GM19397 (cell line): Measurements from ENCODE around the gene CDK5RAP3.
"Not testable (repeated sequence)": the region's sequence is repeated elsewhere in the genome, so short reads cannot be mapped to it uniquely, and the experiment has no call there.

Experiments
- ATAC-seq: cut with Tn5 transposase; IDR thresholded peaks from one replicate; pipeline ENCODE4 v1.9.1; 2021; ENCODE audit warnings: mild to moderate bottlenecking, moderate library complexity; ENCODE audit not compliant: unreplicated experiment

CDK5RAP3 gene

DNA sequence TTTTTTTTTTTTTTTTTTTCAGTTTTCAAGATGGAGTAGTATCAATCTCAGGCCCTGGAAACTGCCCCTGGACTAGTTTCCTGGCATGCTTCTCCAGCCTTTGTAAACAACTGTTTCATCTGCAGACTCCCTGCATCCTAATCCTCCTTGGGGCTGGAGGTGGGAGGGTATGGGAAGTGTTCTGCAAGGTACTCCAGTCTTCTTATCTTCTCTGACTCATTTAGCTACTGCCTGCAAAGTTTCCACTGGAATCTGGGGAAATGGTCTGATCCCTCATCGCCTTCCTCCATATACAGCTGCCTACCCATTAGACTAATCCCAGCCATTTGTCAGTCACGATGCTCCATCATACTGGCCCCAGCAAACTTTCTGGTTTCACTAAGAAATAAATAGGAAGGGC is 45.2 kb downstream of the CDK5RAP3 start:
- no peak for ATAC-seq

DNA sequence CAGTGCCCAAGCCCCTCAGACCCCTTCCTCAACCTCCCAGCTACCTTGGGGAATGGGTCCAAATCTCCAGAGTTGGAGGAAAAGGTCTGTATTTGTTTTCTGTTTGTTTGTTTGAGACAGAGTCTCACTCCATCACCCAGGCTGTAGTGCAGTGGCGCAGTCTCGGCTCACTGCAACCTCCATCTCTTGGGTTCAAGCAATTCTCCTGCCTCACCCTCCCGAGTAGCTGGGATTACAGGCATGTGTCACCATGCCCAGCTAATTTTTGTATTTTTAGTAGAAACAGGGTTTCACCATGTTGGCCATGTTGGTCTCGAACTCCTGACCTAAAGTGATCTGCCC is 46.9 kb downstream of the CDK5RAP3 start:
- ATAC-seq, result not testable (repeated sequence)

DNA sequence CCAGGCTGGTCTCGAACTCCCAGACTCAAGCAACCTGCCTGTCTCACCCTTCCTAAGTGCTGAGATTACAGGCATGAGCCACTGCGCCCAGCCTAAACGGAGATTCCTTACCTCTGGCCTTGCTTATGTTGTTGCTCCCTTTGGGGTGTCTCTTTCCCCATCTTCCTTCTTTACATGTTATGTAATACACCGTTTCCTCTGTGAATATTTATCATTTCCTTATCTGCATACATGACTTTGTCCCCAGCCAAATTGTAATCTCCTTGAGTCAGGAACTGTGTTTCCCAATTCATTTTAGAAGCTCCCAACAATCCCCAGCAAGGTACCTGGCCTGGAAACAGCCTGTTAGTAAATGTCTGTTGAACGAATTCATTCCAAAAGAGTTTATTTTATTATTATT is 51.0 kb downstream of the CDK5RAP3 start:
- ATAC-seq, result no peak

DNA sequence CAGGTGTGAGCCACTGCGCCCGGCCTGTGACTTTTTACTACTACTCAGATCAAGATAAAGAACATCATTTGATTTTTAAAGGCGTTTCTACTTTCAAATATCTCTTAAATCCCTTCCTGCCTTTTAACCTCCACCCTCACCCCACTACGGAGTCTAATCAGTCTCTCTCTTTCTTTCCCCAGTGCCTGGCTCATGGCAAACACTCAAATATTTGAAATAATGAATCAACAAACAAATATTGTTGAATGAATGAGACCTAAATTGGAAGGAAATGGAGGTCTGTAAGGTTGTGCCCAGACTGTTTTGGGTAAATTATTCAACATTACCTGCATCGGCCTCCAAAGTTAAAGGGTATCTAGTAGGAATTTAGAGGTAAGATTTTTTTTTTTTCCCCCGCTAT is 52.0 kb downstream of the CDK5RAP3 start:
- no peak for ATAC-seq

DNA sequence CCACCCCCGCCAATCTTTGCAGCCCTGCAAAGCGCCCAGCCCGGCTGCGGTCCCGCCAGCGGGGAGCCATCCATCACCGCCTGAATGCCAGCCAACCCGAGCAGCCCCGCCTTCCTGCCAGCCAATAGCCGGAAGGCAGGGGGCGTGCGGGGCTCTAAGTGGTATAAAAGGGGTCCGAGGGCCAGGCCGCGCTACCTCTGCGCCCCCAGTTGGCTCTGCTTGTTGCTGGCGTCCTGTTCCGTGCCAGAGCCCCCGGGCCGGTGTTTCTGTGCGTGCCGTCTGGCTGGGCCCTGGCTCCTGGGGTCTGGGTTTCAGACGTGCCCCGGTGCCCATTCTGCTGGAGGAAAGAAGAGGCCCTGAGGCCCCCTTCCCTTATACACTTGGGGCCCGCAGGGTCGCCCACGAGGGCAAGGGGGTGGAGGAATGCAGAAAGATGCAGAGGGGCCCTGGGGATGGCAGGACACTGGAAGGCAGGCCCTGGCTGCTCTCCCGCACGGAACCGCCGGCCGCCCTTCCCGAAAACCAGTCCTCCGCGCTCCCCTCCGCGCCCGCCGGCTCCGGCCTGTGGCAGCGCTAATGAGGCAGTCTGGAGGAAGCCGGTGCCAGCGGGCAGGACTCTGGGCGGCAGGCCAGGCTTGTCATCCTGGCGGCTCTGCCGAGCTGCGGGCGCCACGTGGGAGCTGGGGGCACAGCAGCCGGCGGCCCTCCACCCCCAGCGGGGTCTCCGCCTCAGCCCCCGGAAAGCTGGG is 52.7 kb downstream of the CDK5RAP3 start:
- no peak for ATAC-seq

DNA sequence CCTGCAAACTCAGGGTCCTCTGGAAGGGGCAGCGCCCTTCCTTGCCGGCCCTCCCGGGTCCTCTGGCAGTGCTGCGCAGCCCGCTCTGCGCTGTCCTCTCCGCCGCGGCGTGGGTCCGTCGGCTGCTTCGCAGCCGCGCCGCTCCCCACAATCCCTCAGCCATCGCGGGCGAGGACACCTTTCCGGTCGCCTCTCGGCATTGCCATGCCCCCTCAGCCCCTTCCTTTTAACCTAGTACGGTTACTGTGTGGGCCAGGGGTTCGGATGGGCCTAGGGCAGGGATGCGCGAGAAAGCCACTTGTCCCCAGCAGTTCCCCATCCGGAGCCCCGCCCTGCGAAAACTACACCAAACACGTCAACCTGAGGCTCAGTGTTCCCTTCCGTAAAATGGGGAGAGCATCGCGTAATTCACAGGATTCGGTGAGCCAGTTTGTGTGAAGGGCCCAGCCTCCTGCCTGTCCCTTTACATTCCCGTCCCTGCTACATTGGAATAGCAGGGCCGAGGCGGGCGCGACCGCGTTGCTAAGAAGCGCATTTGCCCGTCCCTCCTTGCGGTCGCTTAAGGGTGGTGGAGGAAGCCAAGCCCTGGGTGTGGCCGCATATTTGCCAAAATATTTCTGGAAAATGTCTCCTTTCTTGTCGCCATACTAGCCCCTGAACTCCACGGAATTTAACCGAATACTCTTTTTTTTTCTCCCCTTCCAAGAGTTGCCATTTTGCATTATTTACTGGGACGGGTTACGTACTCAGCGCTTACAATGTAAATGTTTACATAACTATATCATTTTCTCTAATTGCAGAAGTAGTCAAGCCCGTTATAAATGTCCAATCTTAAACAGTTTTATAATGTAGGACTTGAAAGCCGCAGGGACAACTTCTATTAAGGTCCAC is 53.5 kb downstream of the CDK5RAP3 start:
- peak; percentile 1 for ATAC-seq

DNA sequence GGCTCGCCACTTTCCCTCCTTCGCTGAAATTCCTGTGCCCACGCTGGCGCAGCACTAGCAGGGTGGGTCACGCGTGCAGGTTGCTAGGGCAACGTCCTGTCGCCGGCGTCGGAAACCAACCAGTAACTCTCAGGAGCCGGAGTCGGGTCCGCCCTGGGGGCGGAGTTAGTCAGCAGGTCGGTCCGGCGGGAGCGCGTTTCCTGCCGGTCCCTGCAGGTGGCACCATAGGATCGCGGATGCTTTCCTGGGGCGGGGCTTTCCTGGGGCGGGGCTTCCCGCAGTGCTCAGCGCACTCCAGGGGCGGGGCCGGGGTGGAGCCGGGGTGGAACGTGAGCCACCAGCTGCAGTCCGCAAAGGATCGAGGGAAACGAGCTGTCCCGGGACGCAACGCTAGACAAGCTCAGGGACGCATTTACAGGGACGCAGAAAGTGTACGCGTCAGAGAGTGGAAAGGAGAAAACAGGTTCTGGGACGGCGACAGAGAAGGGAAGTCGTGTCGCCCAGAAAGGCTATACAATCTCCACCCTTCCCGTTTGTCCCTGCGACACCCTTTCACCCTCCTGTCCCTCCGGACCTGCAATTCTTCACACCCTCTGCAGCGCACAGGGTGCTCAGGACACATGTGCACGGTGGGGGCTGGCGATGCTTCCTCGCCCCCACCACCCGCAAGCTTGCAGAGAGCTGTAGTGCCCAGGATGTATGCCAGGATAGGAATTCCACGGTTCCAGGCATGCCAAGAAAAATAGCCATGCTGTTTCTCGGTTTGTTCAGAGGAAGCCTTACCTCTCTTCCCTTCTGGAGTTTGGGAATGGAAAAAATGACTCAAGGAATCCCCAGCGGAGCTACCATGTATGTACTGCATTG is 54.4 kb downstream of the CDK5RAP3 start:
- ATAC-seq, result peak; percentile 93

DNA sequence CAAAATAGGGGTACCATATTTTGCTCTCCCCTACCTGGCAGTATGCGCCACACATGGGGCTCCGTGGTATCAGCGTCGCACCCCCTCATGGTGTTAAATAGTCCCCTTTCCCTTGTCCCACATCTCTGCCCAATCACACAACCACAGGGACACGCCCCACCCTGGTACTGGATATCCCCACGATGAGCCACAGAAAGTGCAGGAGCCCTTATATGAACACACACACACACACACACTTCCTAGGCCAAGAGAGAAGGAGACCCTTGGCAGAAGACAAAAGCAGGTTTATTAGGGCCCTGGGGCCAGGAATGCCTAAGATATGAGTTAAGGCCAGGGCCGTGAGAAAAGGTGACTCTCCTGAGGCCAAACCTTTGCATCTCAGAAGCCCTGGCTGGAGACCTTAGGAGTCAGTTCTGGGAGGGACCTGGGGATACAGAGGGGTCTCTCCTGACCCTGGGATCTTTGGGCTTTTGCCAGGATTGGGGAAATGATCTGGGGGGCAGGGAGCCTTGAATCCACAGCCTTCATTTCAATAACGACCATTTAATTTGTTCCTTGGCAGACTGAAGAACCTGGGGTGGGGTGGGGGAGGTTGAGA is 55.1 kb downstream of the CDK5RAP3 start:
- ATAC-seq, result no peak

DNA sequence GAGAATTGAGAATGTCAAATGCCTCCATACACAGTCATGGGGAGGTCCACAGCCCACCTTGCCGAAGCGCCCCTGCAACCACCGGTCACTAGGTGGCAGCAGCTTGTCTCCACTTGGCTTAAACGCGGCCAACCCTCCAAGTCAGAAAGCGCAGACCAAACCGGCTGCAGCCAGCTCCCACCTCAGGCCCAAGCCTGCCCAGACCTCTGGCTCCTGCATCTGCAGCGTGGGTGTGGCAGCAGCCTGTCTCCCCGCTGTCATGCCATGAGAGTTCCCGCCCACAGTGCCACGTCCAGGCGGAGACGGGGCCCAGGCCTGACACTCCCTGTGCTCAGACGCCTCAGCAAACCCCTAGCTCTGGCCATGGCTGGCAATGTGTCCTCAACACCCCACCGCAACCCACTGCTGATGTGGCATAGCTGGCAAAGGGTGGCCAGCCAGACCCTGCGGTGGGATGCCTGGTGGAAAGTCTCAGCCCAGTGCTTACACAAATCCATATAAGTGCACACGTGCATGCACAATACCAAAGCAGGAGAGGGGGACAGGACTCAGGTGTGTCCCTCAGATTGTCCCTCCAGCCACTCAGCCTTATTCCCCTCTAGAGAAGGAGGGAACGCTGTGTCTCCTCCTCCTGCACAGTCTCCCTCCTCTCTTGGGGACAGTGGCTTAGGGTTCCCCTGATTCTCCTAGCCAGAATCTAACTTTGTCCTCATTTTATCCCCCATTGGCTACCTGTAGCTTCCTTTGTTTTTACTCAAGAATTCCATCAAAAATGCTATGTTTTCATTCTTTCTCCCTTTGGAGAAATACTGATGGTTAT is 55.8 kb downstream of the CDK5RAP3 start:
- no peak for ATAC-seq

DNA sequence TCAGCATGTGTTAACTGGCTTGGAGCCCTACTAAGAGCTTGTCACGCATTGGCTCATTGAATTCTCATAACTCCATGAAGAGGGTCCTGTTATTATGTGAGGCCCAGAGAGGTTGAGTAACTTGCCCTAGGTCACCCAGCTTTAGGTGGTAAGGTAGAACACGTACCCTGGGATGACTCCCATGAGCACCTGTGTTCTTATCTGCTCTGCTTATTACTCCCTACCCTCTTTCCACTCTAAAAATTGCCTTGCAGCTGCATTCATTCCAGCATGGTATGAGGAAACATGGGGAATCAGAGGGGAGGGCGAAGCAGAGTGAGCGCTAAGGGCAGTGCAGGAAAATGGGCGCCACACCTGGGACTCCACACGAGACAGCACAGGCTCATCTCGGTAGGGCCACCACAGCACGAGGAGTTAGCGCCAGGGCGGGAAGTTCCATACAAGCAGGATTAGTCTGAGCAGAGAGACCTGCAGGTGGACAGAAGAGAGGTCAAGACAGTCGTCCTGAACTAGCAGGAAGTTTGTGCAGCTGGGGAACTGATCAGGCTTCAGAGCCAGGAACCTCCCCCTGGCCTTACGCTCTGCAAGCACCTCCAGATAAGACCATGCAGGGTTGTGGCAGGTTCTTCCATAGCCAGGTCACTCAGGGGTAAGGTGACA is 56.5 kb downstream of the CDK5RAP3 start:
- ATAC-seq, result no peak

DNA sequence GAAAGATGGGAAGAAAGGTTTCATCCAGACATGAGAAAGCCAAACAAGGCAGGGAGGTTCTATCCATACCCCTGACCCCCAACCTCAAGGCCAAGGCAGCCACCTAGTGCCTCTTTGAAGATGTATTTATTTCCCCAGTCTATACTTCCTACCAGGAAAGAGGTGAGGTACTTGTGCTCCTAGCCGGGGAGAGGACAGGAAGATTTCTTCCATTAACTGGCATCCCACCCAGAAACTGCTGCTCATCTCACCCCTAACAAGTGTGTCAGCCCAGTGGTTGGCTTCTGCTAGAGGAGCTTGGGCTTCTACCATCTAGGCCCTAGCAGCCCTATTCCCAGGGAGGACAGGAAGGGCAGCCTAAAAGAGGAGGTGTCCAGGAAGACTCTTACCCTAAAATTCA is 57.8 kb downstream of the CDK5RAP3 start:
- ATAC-seq, result no peak

DNA sequence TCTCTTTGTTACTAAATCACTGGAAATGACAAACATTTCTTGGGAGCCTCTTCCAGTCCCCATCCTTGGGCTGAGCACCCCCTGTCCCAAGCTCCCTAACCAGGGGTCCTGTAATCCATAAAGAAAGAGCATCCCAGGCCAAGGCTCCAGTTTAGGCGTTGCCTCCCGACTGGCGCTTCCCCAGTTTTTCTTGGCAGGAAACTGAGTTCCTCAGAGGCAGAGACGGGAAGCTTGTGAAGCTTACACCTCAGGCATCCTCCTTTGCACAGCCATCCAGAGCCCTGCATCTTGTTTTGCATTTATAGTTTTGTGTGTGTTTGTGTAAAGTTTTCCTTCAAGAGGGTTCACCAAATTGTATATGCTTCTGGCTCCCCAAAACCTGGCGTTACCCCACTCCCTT is 59.6 kb downstream of the CDK5RAP3 start:
- ATAC-seq, result no peak
